Hematopoietic multipotent progenitor cell treated with erythropoietin and hydrocortisone succinate and interleukin-3 and kit ligand, for 8 days (in vitro differentiated cells): ENCODE results near the gene RBMS3.

ENCODE experiments used
- DNase-seq: peaks from one replicate; pipeline ENCODE4 v3.0.0-alpha.2; 2015

The RBMS3 gene

GRCh38 chr3:29279286-29279685 is 1.6 kb upstream of the RBMS3 start:
- DNase-seq, result no peak

DNA sequence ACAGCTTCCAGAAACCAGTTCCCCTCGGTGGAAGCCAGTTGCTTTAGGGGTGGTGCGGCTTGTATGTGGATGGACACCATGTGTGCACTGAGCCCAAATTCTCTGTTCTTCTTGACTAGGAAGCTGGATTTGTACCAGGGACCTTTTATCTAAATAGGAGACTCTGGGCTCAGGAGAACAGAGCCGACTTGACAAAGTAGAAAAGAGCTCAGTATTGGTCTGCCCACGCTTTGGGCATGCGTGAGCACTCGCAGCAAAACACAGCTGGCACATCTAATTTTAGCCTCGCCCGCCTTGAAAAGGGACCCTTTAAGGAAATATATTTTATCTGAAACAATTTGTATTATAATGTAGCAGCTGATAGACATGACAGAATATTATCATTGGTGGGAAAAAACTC is 1.1 kb upstream of the RBMS3 start:
- no peak for DNase-seq

DNA sequence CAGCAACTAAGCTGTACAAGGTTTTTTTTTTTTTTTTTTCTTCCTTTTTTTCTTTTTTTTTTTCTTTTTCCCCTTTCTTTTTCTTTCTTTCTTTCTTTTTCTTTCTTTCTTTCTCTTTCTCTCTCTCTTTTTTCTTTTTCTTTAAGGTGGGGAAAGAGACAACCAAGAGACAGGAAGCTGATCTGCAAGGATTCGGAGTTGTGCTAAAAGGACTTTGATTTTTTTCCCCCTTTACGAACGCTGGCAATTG is 148 bp downstream of the RBMS3 start:
- no peak for DNase-seq

- DNase-seq, result no peak
These were observed 722 bp downstream of the RBMS3 start for GRCh38 chr3:29281344-29282241.

DNA sequence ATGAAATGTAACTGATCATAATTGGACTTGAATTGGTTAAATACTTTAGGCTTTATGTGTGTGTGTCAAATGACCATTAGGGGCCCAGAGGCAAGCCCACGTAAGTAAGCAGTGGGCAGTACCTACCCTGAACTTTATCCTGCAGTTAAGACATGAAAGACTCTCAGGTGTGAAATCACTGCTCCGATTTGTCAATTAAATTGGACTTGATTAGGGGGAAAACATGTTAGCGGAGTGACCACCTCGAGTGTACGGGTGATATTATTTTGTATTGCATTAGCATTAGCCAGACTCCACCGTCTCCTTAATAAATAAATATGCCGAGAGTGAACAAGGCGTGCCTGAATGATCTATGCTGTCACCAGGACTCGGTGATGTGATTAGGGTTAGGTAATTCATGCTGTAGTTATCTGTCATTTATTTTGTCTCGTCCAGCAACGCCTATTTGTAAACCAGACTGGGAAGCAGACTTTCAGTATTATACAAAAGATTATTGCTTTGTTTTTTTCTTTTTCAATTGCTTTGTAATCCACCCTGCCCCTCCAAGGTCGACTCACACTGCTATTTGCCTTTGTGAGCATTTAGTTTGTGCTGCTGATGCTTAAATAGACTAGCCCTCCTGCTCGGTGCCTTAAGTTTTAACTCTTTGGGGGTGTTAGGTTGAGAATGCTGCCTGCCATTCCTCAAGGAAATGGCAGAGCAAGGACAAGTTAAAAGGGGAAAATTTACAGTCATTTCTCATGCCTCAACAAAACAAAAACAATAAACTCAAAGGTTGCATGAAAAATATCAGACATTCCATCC is 1.8 kb downstream of the RBMS3 start:
- no peak for DNase-seq

GRCh38 chr3:29283231-29284119 is 2.6 kb downstream of the RBMS3 start:
- no peak for DNase-seq

DNA sequence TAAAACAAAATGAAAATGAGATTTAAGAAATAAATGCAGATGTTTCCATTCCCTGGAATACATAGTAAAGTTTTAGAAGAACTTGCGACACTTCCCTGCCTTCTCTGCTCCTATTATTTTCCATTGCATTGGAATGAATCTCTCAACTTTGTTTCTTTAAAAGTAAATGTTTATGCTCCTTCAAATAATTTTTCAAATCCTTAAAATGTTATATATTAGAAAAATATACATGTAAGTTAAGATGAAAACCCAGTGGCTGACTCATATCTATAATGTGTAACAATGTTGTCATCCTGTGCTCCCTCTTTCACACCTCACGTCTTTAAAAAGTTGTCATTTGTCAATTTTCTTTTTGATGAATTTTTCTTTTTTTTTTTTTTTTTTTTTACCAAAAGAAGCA is 3.6 kb downstream of the RBMS3 start:
- DNase-seq, result no peak

GRCh38 chr3:29285471-29286071 is 4.7 kb downstream of the RBMS3 start:
- no peak for DNase-seq

DNA sequence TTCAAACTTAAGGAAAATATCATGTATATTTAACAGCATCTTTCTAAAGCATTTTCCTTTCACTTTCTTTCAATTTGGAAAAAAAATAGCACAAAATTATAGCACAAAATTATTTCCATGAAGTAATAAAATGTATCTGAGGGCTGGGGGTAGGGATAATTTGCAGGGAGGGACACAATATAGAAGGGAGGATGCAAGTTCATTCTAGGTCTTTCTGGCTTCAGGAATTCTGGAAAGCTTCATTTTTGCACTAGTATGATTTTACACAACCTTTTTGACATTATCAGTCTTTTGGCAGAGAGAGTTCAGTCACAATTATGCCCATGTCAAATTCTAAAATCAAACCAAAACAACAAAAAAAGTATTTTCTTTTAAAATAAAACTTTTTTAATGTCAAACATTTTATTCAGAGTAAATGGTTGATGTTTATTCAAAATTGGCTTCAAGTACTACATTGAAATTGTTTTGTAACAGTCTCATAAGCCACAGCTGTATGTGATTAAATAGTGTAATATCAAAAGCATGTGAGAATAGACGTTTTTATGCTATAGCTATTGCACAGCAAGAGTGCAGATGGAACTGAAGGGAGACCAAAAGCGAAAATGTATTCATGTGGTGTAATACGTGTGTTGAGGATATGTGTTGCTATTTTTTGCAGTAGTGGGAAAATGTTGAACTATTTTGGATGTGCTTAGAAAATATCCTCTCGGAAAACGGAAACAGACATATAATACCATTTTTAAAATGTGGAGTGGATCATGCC is 5.8 kb downstream of the RBMS3 start:
- no peak for DNase-seq

- no peak for DNase-seq
These were observed 9.7 kb downstream of the RBMS3 start for GRCh38 chr3:29290596-29290995.

GRCh38 chr3:29291260-29291981 is 10.6 kb downstream of the RBMS3 start:
- no peak for DNase-seq

GRCh38 chr3:29291982-29292363 is 11.1 kb downstream of the RBMS3 start:
- no peak for DNase-seq

GRCh38 chr3:29293421-29293820 is 12.6 kb downstream of the RBMS3 start:
- no peak for DNase-seq

DNA sequence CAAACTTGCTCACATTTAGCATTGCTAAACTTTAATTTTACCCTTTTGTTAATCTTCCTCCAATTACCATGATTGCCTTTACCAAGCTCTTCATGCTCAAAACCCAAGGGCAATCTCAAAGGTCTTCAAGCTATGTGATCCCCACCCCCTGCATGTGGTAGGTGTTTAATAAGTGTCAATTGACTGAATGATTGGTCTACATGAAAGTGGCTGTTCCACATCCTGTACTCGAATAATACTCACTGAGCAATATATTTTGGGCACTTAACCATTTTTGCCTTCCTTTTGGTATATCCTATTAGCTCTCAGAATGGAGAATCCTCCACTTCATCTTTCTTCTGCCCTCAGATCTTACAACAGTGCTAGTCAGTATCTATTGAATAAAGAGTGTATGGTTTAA is 17.1 kb downstream of the RBMS3 start:
- no peak for DNase-seq

- no peak for DNase-seq
These were observed 20.6 kb downstream of the RBMS3 start for GRCh38 chr3:29301332-29302019.

GRCh38 chr3:29302619-29303018 is 21.7 kb downstream of the RBMS3 start:
- no peak for DNase-seq

DNA sequence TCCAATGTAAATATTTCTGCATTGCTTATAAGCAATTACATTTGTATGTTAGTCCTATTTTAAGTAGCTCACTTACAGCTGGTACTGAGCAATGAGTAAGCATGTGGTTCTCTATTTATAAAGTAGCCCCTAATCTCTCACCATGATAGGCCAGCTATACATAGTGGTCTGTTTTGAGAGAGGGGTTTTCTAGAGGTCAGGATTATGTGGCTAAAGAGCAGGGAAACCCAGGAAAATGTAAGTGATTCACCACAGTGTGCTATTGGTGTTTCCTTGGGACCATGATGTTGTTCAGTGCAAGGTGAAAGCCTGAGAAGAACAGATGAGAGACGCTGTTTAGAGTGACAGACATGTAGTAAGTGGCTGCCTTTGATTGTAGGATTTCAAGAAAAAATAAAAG is 26.4 kb downstream of the RBMS3 start:
- DNase-seq, result no peak

DNA sequence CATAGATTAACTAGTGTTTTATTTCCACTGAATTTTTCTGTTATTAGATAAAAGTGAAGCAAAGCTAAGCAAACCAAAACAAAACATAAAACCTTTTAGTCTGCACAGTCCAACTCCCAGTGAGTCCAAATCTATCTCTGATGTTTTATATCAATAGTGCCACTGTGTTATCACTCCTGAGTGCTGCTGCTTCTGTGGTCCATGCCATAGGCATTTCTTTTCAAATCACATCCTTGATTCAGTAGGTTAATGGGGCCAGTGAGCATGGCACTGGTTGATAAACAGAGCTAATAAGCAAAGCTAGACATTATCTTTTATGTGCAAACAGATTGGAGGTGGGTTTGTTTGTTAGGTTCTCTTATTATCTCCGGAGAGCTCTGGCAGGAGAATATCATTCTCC is 30.0 kb downstream of the RBMS3 start:
- DNase-seq, result no peak

- DNase-seq, result no peak
These were observed 30.9 kb downstream of the RBMS3 start for GRCh38 chr3:29311795-29312194.

GRCh38 chr3:29312395-29312794 is 31.5 kb downstream of the RBMS3 start:
- no peak for DNase-seq

- DNase-seq, result no peak
These were observed 32.1 kb downstream of the RBMS3 start for GRCh38 chr3:29312960-29313452.
